Stimulated activated CD4-positive, alpha-beta T cell treated with anti-CD3 and anti-CD28 coated beads, TNF-alpha, amount 100 ng/mL, for 4 hours (primary cell): ENCODE results near the gene FAM204A.

Experiments used
- DNase-seq, 3 experiments: peaks; one replicate each; pipeline ENCODE4 v3.0.0-alpha.2; 2020; ENCODE audit warnings: low read depth in 3 of 3

FAM204A gene

DNA sequence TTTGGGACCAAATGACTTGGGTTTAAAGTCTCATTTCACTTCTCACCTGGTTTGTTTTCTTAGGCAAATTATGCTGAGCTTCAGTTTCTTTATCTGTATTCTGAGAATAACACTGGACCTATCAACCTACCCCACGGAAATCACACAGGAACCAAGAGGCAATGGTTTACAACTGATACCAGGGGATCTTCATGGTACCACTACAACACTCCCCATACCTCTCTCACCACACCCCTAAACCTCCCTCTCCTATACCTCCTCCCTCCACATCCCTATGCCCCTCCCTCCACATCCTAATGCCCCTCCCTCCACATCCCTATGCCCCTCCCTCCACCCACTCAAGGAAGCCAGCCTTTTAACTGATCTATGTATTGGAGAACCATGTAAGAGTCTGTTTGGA lies 9.9 kb downstream of the FAM204A start:
- DNase-seq, result no peak

DNA sequence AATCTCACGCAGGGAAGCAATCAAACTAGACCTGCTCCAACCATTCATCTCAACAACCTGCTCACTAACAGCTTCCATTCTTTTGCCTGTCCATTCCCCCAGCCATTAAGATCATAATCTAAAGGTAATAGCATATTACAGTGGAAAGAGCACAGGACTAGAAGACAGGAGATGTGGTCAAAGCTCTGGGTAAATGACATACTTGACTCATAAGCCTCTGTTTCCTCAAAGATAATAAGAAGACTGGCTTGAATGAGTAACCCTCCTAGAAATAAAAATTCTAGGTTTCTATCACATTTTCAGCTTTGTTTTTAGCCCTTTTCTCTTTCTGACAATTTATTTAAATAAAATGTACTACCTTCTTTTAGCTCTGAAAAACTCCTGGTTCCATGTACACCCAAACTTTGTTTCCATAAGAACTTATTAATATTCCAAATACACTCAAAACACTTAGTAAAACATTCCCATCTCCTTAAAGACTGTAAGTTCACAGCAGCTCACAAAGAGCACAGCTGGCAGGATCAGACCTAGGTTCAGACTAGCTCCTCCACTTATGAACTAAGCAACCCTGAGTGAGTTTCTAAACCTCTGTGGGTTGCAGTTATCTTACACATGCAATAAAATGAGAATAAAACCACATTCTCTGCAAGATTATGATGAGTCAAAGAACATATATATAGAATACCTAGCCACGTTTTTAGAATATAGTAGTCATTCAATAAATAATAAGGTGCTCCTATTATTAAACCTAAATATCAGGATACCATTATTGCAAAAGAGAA lies 11.6 kb downstream of the FAM204A start:
- no peak for DNase-seq

DNA sequence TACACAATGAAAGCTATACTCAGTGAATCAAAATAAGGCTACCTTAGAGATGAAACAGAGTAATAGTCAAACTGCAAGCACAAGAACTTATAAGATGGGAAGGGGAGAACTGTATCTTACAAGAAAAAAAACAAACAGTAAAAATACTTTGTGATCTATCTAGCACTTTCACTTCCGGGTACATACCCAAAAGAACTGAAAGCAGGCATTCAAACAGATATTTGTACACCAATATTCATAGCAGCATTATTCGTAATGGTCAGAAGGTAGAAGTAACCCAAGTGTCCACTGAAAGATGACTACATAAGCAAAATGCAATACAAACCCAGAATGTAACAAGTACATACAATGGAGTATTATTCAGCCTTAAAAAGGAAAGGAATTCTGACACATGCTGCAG lies 18.0 kb downstream of the FAM204A start:
- DNase-seq, result no peak

DNA sequence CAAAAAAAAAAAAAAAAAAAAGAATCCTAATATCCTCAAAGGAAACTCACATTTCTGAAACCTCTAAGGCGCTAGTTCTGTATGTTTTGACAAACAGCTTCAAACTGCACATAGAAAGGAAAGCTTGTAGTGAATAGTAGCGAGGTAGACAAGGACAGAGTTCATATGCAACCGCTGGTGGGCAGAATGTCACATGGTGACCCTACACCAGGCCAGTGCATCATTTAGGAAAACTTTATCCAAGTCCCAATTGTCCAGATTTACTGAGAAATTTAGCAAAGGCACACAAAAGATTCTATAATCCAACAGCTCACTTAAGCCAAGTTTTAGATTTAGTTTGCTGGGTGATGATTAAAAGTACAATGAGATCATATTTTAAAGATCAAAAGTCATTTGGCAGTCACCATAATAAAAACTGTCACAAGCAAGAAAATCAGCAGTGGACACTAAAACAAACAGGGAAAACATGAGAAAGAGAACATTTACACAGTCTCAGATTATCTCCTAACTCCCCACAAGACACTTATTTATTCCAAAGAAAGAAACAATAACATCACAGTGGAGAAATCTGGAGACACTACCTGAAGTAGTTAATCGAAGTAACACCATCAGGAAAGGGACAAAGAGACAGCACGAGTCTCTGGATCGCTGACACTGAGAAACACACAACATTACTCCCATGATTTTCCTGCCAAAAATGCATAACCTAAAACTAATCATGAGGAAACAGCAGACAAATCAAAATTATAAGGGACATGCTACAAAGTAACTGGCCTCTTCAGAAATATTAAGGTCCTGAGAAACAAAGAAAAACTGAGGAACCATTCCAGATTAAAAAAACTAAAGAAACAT lies 20.2 kb downstream of the FAM204A start:
- DNase-seq, result no peak

DNA sequence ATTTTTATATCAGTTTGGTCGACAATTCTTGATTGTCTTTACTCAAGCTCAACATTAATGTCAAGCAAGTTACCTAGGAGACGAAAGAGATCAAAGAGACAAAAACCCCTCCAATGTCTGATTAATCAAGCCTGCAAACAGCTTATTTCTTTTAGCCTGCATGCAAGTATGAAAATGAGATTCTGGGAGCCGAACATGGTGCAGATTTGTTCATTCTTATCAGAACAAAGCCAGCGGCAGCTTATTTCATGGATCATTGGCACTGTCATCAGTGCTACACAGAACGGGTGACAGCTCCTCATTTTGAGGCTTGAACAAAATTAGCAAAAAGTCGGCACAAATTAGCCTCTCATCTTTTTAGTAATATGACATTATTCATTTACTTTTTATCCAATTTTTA lies 26.5 kb downstream of the FAM204A start:
- DNase-seq, result no peak

DNA sequence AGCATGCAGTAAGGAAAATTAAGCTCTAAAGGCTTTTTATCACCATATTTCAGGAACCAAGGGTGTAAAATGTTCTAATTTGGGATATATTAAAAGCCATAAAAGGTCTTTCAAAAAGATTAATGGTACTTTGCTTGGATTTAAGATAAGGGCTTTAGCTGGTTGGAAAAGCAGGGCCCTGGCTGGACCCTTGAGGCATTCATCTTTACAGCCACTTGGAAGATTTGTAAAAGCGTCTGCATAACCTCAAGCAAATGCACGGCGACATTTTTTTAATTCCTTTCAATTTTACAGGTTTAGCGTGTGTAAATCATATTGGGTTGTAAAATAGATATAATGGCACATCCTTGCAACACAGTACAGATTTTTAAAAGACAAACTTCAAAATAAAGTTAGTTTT lies 27.2 kb downstream of the FAM204A start:
- no peak for DNase-seq

DNA sequence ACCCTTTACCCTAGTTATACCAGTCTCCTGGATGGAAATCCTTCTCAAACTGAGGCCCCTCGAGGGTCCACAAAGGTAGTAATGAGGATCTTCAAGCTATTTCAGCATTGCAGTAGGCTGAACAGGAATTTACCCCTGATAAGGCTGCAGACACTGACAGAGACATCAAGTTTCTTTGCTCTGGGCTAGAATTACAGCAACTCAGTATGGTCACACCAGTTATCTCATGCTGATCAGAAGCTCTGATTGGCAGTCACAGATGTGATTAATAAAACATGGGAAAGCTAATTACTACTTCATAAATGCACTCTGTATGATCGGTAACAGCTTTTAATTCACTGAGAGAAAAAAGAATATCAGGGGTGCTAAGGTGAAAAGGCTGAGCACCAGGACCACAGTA lies 30.6 kb downstream of the FAM204A start:
- no peak for DNase-seq

DNA sequence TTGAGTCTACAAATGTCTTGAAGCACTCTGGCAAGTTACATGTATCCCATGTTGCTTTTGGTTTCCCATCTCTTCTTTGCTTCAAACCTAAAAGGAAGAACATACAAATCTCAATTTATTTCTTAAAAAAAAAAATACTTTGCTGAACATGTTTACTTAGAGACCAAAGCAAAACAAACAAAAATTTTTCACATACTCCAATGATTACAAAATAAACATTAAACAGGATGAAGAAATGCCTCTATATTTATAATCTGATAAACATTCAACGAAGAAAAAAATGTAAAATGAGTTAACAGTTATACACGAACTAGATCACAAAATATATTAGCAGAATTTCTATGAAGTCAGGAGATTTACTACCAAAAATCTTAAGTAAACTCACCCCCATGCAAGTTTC lies 31.3 kb downstream of the FAM204A start:
- DNase-seq, result no peak

DNA sequence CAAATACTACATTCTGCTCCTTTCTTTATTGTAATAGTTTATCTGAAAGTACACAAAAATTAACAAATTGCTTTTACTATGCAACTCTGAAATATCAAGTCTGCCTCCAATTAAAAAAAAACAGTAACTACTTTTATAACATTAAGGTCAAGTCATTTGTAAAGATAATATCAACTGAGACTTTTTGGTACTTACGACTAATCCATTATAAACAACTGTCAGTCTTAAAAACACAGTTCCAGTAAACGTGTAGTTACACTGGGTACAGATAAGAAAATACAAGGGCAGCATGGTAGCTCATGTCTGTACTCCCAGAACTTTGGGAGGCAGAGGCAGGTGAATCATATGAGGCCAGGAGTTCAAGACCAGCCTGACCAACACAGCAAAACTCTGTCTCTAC lies 32.2 kb downstream of the FAM204A start:
- no peak for DNase-seq

DNA sequence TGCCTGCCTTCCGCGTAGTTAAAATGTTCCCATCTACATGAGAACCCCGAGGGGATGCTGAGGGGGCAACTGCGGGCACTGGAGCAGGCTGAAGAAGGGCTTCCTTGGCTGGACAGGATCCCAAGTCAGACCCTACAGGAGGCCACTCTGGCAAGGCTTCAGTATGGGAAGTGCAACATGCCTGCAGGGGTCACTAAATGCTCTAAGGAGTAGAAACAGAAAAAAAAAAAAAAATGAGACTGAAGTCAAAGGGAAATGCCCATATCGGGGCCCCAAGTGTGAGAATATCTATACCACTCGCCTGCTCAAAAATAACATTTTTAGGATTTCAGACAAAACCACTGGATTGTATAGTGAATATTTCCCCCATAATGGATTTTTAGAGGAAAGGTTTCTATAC lies 33.5 kb downstream of the FAM204A start:
- DNase-seq, result no peak

DNA sequence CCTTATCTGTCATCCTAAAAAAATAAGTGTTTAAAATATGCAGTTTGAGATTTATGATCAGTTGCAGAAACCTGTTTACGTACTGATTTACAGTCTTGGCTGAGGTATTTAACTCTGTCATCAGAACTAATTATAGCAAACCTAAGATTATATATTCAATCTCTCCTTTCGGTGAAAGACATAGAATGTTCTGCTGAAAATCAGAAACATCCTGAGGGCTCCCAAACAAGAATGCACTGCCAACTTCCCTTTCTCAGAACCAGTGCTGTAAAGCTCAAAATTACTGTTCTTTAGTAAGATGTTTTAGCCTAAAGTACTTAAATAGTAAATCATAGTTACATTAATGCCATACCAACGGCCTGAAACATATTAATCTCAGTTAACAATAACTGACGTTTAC lies 34.3 kb downstream of the FAM204A start:
- no peak for DNase-seq

DNA sequence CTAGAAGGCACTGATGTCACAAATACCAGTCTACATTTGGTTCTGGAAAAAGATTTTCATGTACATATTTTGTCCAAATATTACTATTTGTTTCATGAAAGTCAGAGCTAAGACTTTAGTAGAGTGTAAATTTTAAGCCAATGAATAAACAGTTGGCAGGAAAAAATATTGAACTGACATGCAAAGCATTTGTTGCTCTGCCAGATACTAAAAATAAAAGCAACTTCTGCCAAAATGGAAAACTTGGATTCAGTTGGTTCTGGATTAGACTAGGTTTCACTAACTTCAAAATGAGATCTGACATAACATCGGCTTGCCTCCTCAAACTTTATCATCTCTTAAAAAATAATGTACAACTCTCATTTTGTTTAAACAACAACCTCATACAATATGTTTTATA lies 34.9 kb downstream of the FAM204A start:
- DNase-seq, result no peak

DNA sequence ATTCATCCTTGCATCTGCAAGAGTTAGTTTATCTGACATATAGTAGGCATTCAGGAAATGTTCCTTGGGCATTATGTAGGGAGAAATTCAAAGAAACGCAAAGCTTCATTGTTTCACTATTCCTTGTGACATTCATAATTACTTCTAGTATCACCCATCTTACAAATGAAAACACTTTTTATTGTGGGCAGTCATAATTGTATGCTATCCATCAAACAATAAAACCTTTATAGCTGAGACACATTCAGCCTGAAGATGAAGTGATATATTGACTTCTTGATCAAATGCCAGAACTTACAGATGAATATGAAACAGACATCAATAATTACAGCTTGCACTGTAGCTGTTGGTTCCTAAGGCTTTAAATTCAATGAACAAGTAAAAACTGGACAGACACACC lies 36.4 kb downstream of the FAM204A start:
- DNase-seq, result no peak

DNA sequence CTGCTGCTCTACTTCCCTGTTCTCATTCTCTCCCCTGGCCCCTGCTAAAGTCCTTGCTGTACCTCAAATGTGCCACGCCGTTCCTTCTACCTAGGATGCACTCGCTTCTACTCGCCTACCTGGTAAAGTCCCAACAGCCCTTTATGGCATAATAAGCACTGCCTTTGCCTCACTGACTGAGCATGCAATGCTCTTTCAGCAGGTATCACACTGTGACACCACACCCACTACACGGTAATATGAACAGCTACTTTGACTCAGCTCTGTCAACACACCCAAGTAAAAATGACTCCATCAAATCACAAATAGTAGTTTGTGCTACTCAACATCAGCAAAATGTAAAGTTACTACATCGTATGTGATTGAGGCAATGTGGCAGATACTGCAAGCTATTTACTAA lies 37.6 kb downstream of the FAM204A start:
- DNase-seq, result no peak

DNA sequence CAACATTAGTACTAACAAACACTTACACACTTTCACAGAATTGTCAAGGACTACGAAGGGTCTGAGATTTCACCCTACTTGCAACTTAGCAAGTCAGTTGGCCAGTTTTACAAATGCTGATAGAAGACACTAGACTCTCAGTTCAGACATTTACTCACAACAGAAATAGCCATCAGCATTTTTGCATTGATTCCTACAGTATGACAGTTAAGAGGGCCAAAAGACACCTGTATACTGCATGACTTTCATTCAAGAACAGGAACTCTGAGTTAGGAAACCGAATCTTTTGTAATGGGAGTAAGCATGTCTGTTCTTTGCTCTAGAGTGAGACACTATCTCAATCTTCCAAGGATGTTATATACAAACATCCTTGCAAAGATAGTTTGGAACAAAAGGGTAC lies 40.9 kb downstream of the FAM204A start:
- DNase-seq, result no peak

DNA sequence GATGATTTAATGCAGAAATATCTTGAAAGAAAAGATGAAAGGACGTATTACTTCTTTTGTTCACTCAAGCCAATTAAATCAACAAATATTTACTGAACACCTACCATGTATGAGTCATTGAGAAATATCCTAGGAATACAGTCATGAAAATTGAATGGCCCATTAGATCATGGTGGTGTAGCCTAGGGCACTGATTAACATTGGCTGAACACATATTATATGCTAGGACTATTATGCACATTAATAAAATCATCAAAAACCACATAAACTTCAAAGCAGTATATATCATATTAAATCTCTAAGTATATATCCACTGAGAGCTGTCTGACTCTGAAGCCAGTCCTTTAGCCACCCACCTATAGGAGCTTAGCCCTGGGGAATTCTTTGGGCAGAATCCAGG lies 41.8 kb downstream of the FAM204A start:
- no peak for DNase-seq

DNA sequence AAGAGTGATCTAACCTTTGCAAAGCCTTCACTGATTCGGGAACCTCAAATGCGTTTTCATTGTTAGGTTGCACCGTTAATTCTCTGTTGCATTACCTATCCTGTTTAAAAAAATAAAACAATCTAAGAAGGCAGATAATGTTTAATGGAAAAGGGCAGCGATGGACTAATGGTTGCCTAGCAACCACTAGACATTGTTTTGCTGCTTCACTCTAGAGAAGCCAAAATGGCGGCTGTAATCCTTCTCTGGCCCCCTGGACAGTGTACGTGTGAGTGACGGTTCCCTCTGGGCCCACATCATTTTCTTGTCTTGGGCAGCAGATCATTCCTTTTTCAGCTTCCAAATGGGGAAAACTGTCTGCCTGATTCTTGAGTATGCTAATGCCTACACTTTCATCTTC lies 43.3 kb downstream of the FAM204A start:
- no peak for DNase-seq

DNA sequence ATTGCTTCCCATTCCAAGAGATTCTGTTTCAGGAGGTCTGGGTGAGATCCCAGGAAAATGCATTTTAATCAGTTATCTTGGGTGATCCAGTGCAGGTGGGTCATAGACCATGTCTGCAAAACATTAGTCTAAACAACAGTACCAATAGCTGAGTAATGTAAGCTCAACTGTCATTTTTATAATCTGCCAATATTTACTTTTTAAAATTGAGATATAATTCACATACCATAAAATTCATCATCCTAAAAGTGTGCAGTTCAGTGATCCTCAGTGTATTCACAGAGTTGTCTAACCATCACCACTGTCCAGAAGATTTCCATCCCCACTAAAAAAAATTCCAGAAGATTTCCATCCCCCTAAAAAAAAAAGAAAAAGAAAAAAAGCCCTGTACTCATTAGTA lies 51.0 kb downstream of the FAM204A start:
- DNase-seq, result no peak

DNA sequence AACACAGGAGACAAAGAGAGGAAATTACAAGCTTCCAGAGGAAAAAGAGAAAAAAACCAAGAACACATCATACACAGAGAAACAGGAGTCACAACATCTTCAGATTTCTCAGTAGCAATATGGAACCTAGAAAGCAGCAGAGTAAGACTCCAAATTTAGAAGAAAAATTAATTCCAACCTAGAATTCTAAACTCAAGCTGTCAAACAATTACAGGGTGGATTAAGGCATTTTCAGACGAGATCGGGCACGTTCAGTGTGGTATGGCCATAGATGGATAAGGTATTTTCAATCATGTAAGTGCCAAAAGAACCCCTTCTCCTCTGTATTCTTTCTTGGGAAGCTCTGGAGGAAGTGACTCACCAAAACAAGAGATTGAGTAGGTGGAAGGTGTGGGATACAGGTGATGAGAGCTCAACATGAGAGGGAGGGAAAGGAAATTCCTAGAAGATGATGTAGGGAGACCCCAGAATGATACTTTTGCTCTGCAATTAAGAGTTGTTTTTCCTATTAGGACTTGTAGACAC lies 51.6 kb downstream of the FAM204A start:
- DNase-seq, result no peak

DNA sequence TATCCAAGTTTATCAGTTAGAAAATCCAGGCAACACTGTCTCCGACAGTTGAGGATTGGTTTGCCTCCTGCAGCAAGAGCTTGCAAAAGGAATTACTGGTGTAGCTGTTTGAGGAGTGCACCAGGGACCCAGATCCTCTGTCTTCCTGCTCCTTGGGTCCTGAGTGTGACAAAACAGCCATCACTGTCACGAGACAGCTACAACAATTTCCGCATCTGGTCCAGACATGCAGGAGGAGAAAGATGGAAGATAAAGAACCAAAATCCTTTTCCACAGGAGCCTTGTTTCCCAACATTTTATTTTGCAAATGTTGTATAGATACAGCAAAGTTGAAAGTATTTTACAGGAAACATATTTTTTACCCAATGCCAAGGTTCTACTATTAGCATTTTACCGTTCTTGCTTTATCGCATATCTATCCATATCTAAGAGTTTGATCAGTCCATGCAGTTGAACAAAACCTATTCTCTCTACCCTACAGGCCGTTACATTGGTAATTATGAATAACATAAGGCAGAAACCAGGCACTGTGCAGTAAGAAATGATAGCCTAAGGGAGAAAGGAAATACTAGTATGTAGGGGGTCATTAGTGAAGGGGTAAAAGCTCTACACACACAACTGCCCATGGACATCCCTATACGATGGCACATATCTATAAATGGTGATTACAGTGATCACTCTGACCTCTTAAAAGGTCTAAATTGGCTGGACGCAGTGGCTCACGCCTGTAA lies 54.9 kb downstream of the FAM204A start:
- no peak for DNase-seq

DNA sequence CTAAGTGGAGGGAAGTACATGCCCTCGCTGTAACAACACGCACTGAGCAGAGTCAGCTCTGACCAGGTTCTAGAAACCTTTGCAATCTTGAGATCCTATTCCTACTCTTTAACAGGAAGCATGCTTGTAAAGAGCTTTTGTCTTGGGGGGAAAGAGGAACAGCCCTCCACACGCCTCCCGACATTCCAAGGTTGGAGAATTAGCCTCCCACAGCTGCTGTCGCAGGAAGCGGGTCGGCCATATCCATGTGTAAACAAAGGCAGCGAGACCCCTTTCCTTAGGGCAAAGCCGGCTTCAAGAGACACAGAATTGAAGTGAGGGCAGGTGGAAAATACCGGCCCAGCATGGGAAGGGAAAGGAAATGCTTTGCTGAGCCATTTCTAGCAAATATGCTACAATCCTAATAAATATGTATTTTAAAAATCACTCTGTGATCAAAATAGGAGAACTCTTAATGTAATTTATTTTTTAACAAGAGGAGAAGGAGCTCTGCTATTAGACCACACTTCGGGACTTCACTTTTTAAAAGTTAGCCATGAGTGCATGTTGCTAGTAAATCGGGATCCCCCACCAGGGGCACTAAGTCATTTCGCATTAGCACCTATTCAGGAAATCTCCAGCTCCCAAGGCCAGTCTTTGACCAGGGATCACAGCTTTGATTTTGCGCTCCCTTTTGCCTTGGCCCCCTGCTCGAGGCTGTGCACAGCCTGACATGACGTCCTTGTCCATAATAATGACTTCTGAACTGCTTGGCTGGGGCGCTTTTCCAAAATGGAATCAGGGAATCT lies 55.9 kb downstream of the FAM204A start:
- no peak for DNase-seq

DNA sequence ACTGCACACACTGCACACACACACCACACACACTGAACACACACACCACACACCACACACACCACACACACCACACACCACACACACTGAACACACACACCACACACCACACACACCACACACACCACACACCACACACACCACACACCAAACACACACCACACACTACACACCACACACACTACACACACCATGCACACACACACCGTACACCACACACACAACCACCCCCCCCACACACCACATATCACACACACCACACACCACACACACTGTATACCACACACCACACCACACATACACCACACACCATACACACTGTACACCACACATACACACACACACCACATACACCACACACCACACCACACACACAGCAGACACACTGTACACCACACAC lies 59.5 kb downstream of the FAM204A start:
- no peak for DNase-seq
